IMR-90 (cell line): ENCODE results near the gene RDH13. TPM values are rescaled to one million over a fixed set of nuclear protein-coding genes. Genes with fewer than 3 reads are reported as not detected.
"Not testable (repeated sequence)": the region's sequence is repeated elsewhere in the genome, so short reads cannot be mapped to it uniquely, and the experiment has no call there.

Experiments
- ATAC-seq: fragments of 200-7000 bp; cut with Tn5 transposase; 2 replicates; pipeline ENCODE4 v1.9.1; 2020; ENCODE audit warnings: low read depth, mild to moderate bottlenecking, moderate library complexity
- BruUV-seq: library from RNA; stranded (reverse); fragments of 400-500 nt; replicated peaks from 2 replicates; lab custom pipeline; 2021; lab: Mats Ljungman, UMichigan
- CTCF ChIA-PET: fragments of 300-600 bp; formaldehyde crosslinking; extraction: SDS; loops from one replicate; lab custom pipeline; 2021; ENCODE audit warnings: antibody characterized with exemption; lab: Yijun Ruan, JAX
- POLR2A ChIA-PET: fragments of 300-600 bp; sonication (Branson Sonifier 250); formaldehyde crosslinking; loops from one replicate; lab custom pipeline; 2022; ENCODE audit warnings: antibody characterized with exemption; ENCODE audit not compliant: unreplicated experiment; lab: Charles Lee
- DNase-seq: peaks from one replicate; pipeline ENCODE4 v3.0.0; 2013
- H2AFZ ChIP-seq: replicated peaks from 2 replicates; pipeline ENCODE3; 2013; ENCODE audit warnings: low read length, mild to moderate bottlenecking; ENCODE audit not compliant: poor library complexity
- H2AK5ac ChIP-seq: 2 replicates; pipeline ENCODE4 v1.6.1; 2013; ENCODE audit warnings: low read depth, low read length, inconsistent platforms
- H2AK9ac ChIP-seq: replicated peaks from 2 replicates; pipeline ENCODE3; 2013; ENCODE audit warnings: mild to moderate bottlenecking, low read depth, low read length, moderate library complexity; ENCODE audit not compliant: poor library complexity
- H2BK120ac ChIP-seq: 2 replicates; pipeline ENCODE4 v1.6.1; 2013; ENCODE audit warnings: low read depth, low read length, inconsistent platforms
- H2BK15ac ChIP-seq: 3 replicates; pipeline ENCODE4 v1.6.1; 2013; ENCODE audit warnings: low read depth, low read length, inconsistent platforms
- H2BK20ac ChIP-seq: 2 replicates; pipeline ENCODE4 v1.6.1; 2013; ENCODE audit warnings: low read depth, mild to moderate bottlenecking, inconsistent platforms, low read length, moderate library complexity
- H2BK5ac ChIP-seq: 2 replicates; pipeline ENCODE4 v1.6.1; 2013; ENCODE audit warnings: mild to moderate bottlenecking, low read depth, low read length, inconsistent platforms; ENCODE audit not compliant: poor library complexity, severe bottlenecking
- H3K14ac ChIP-seq: replicated peaks from 2 replicates; pipeline ENCODE4 v1.6.1; 2013; ENCODE audit warnings: low read depth, low read length, inconsistent platforms
- H3K18ac ChIP-seq: 2 replicates; pipeline ENCODE4 v1.6.1; 2013; ENCODE audit warnings: low read depth, low read length, control low read depth
- H3K23ac ChIP-seq: 2 replicates; pipeline ENCODE4 v1.6.1; 2013; ENCODE audit warnings: low read depth, low read length, inconsistent platforms
- H3K27ac ChIP-seq: 2 replicates; pipeline ENCODE4 v1.5.1; 2013; ENCODE audit warnings: mild to moderate bottlenecking, control low read depth, low read length; ENCODE audit not compliant: insufficient read depth
- H3K27me3 ChIP-seq: 2 replicates; pipeline ENCODE4 v1.6.1; 2013; ENCODE audit warnings: low read length; ENCODE audit not compliant: control insufficient read depth, insufficient read depth
- H3K36me3 ChIP-seq: 2 replicates; pipeline ENCODE4 v1.6.1; 2013; ENCODE audit warnings: low read length, mixed read lengths; ENCODE audit not compliant: control insufficient read depth, insufficient read depth
- H3K4ac ChIP-seq: 2 replicates; pipeline ENCODE4 v1.6.1; 2013; ENCODE audit warnings: low read depth, low read length, inconsistent platforms
- H3K4me1 ChIP-seq: 2 replicates; pipeline ENCODE4 v1.6.1; 2013; ENCODE audit warnings: low read length, mixed read lengths; ENCODE audit not compliant: control insufficient read depth, insufficient read depth
- H3K4me2 ChIP-seq: 2 replicates; pipeline ENCODE4 v1.6.1; 2013; ENCODE audit warnings: low read depth, mild to moderate bottlenecking, control low read depth, low read length, moderate library complexity
- H3K4me3 ChIP-seq: 2 replicates; pipeline ENCODE4 v1.5.1; 2013; ENCODE audit warnings: low read depth, mild to moderate bottlenecking, control low read depth, low read length, moderate library complexity; ENCODE audit not compliant: insufficient read depth
- H3K56ac ChIP-seq: 2 replicates; pipeline ENCODE4 v1.6.1; 2013; ENCODE audit warnings: low read length, inconsistent platforms; ENCODE audit not compliant: insufficient read depth; ENCODE audit errors: extremely low read depth
- H3K79me1 ChIP-seq, 2 experiments: 2 replicates each; pipeline ENCODE4 v1.6.1; 2013; ENCODE audit warnings: low read length in 2 of 2, inconsistent platforms in 1 of 2, low read depth in 1 of 2
- H3K9ac ChIP-seq: 2 replicates; pipeline ENCODE4 v1.6.1; 2013; ENCODE audit warnings: low read depth, low read length, control low read depth
- H3K9me1 ChIP-seq: 2 replicates; pipeline ENCODE4 v1.6.1; 2013; ENCODE audit warnings: low read length, inconsistent platforms; ENCODE audit not compliant: insufficient read depth
- H3K9me3 ChIP-seq: 2 replicates; pipeline ENCODE4 v1.6.1; 2013; ENCODE audit warnings: low read length; ENCODE audit not compliant: control insufficient read depth, insufficient read depth
- H4K20me1 ChIP-seq: 2 replicates; pipeline ENCODE4 v1.6.1; 2013; ENCODE audit warnings: low read length, inconsistent platforms; ENCODE audit not compliant: insufficient read depth
- H4K5ac ChIP-seq: 2 replicates; pipeline ENCODE4 v1.6.1; 2013; ENCODE audit warnings: mild to moderate bottlenecking, low read depth, low read length, control low read depth
- H4K8ac ChIP-seq, 2 experiments: 2 replicates each; pipeline ENCODE4 v1.6.1; 2013; ENCODE audit warnings: low read depth in 2 of 2, low read length in 2 of 2, control low read depth in 1 of 2, inconsistent platforms in 1 of 2
- H4K91ac ChIP-seq: 2 replicates; pipeline ENCODE4 v1.6.1; 2013; ENCODE audit warnings: low read depth, low read length, inconsistent platforms; ENCODE audit not compliant: insufficient read depth
- WGBS, 2 experiments: methylation state at CpG; one replicate each; pipeline versions ENCODE4 v1.1.5 to v1.1.7; 2013; ENCODE audit warnings: missing lambda C conversion rate in 2 of 2; ENCODE audit not compliant: insufficient read length in 1 of 2; ENCODE audit errors: extremely low coverage in 2 of 2; 5-methylcytosine and 5-hydroxymethylcytosine counted together
- dilution Hi-C: fragments of 300-500 bp; cut with HindIII; formaldehyde crosslinking; loops from one replicate; pipeline ENCODE4 v1.14.3; 2018; ENCODE audit warnings: low sequenced_read_pairs; ENCODE audit not compliant: unreplicated experiment
- in situ Hi-C: fragments of 300-500 bp; cut with MboI; formaldehyde crosslinking; loops from 3 replicates; pipeline ENCODE4 v1.14.3; 2019; ENCODE audit warnings: low sequenced_read_pairs, inconsistent platforms, mixed read lengths
- intact Hi-C: fragments of 100-400 bp; cut with micrococcal nuclease; formaldehyde crosslinking; loops from 2 replicates; pipeline ENCODE4 v1.10.0; 2022
- polyA plus RNA-seq, 3 experiments: library from polyadenylated mRNA; depleted of rRNA; stranded (reverse); fragments of >200 nt; gene quantifications; 2 replicates each; pipeline ENCODE4 v1.2.3, GENCODE V29; 2012; ENCODE audit warnings: low replicate concordance in 1 of 3
- total RNA-seq: library from RNA; depleted of rRNA; stranded (reverse); fragments of >200 nt; gene quantifications from 2 replicates; pipeline ENCODE4 v1.2.3, GENCODE V29; 2012

Gene RDH13
- total and polyA plus RNA-seq, 2 of the 4 experiments (the other 2 are of a cell fraction), result 7.5 to 7.8 TPM

DNA sequence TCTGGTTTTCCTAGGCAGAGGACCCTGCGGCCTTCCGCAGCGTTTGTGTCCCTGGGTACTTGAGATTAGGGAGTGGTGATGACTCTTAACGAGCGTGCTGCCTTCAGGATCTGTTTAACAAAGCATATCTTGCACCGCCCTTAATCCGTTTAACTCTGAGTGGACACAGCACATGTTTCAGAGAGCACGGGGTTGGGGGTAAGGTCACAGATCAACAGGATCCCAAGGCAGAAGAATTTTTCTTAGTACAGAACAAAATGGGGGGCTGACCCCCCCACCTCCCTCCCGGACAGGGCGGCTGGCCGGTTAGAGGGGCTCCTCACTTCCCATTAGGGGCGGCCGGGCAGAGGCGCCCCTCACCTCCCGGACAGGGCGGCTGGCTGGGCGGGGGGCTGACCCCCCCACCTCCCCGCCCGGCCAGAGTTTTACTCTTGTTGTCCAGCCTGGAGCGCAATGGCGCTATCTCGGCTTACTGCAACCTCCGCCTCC lies 64.2 kb downstream of the RDH13 start:
- H3K36me3 ChIP-seq, H2AK9ac ChIP-seq, H4K20me1 ChIP-seq, BruUV-seq, H3K27me3 ChIP-seq, DNase-seq, H3K9me1 ChIP-seq, H2BK5ac ChIP-seq, H3K27ac ChIP-seq, H2AK5ac ChIP-seq, H3K4me3 ChIP-seq, H4K5ac ChIP-seq, H3K18ac ChIP-seq, ATAC-seq, H3K9ac ChIP-seq, H3K4me1 ChIP-seq, H2BK15ac ChIP-seq, dilution Hi-C loops, H4K91ac ChIP-seq, H2BK120ac ChIP-seq, intact Hi-C loops, H2AFZ ChIP-seq, H4K8ac ChIP-seq, CTCF ChIA-PET, in situ Hi-C loops, H3K79me1 ChIP-seq, H3K23ac ChIP-seq, POLR2A ChIA-PET, H3K14ac ChIP-seq, H3K4ac ChIP-seq, H3K56ac ChIP-seq, H2BK20ac ChIP-seq, H3K4me2 ChIP-seq: not testable (repeated sequence)
- 100% methylated on average over 2 of the region's 23 CpGs; no CpG with 5 or more reads in 1 of the 2 experiments for whole genome bisulfite sequencing, 2 experiments
- H3K9me3 ChIP-seq, result peaks cover 20% of the 10 kb centered on the region
